ENCODE measurements around the gene RET.
"Not testable (repeated sequence)": the region's sequence is repeated elsewhere in the genome, so short reads cannot be mapped to it uniquely, and the experiment has no call there.

Gene RET

GRCh38 chr10:43079856-43080255 lies 3.0 kb downstream of the RET start:
- no peak for DNase-seq

- no peak for DNase-seq
These were observed 5.2 kb downstream of the RET start for GRCh38 chr10:43082087-43082486.

GRCh38 chr10:43082746-43083145 lies 5.9 kb downstream of the RET start:
- DNase-seq: no peak

GRCh38 chr10:43083764-43084163 lies 6.9 kb downstream of the RET start:
- DNase-seq: no peak

- DNase-seq: no peak
These were observed 7.9 kb downstream of the RET start for GRCh38 chr10:43084812-43085211.

- no peak for DNase-seq
These were observed 9.6 kb downstream of the RET start for GRCh38 chr10:43086321-43086942.

- no peak for DNase-seq
These were observed 12.7 kb downstream of the RET start for GRCh38 chr10:43089519-43089918.

GRCh38 chr10:43090188-43090587 lies 13.3 kb downstream of the RET start:
- no peak for DNase-seq

- DNase-seq: no peak
These were observed 13.8 kb downstream of the RET start for GRCh38 chr10:43090664-43091063.

- DNase-seq: no peak
These were observed 15.0 kb downstream of the RET start for GRCh38 chr10:43091846-43092245.

GRCh38 chr10:43093423-43094076 lies 16.7 kb downstream of the RET start:
- DNase-seq: no peak

GRCh38 chr10:43094085-43094484 lies 17.2 kb downstream of the RET start:
- no peak for DNase-seq

- not testable (repeated sequence) for DNase-seq
These were observed 22.5 kb downstream of the RET start for GRCh38 chr10:43099339-43099738.

GRCh38 chr10:43099928-43100327 lies 23.1 kb downstream of the RET start:
- DNase-seq: no peak

- DNase-seq: no peak
These were observed 23.5 kb downstream of the RET start for GRCh38 chr10:43100366-43100765.

- DNase-seq: no peak
These were observed 25.4 kb downstream of the RET start for GRCh38 chr10:43102063-43102828.

- peak; percentile 88 for DNase-seq
These were observed 28.5 kb downstream of the RET start for GRCh38 chr10:43105102-43105955.

- DNase-seq: no peak
These were observed 29.0 kb downstream of the RET start for GRCh38 chr10:43105956-43106229.

GRCh38 chr10:43106256-43107091 lies 29.6 kb downstream of the RET start:
- no peak for DNase-seq

- DNase-seq: no peak
These were observed 32.1 kb downstream of the RET start for GRCh38 chr10:43108951-43109350.

- DNase-seq: no peak
These were observed 32.9 kb downstream of the RET start for GRCh38 chr10:43109671-43110249.

Measured in right forelimb (tissue), 1 donor.